B cell (primary cell): Measurements from ENCODE around the gene TMEM134. TPM values are rescaled to one million over a fixed set of nuclear protein-coding genes. Genes with fewer than 3 reads are reported as not detected.
A peak's percentile ranks its signal among the peaks of the same experiment; 100 is the strongest.

Experiments
- ATAC-seq: fragments of 200-7000 bp; cut with Tn5 transposase; one replicate; pipeline ENCODE4 v1.10.0; 2021; ENCODE audit warnings: low read depth, mild to moderate bottlenecking, moderate number of reproducible peaks, moderate library complexity
- CTCF ChIA-PET: fragments of 350-600 bp; sonication (Branson Sonifier 250); formaldehyde crosslinking; loops from one replicate; lab custom pipeline; 2021; ENCODE audit warnings: antibody characterized with exemption, inconsistent platforms; lab: Charles Lee
- POLR2A ChIA-PET: fragments of 350-600 bp; sonication (Branson Sonifier 250); formaldehyde crosslinking; loops from one replicate; lab custom pipeline; 2021; ENCODE audit warnings: antibody characterized with exemption; lab: Charles Lee
- DNase-seq: peaks from one replicate; pipeline ENCODE4 v3.0.0; 2013
- H2AFZ ChIP-seq: 2 replicates; pipeline ENCODE4 v1.6.1; 2012; ENCODE audit warnings: mild to moderate bottlenecking, low read depth, low read length; ENCODE audit not compliant: insufficient read depth, poor library complexity, severe bottlenecking
- H3K27ac ChIP-seq, 2 donors: 1 replicate in 1 of 2; 2 replicates in 1 of 2; pipeline ENCODE4 v1.5.1; 2012 to 2013; ENCODE audit warnings: low read length in 2 of 2, mild to moderate bottlenecking in 2 of 2, moderate library complexity in 1 of 2
- H3K27me3 ChIP-seq, 4 experiments: fragments of 200-600 bp in 1 of 4; sonication (generic) in 1 of 4; replicated peaks in 1 of 4; 1 replicate in 2 of 4; 2 replicates in 2 of 4; pipeline versions ENCODE4 v1.6.1 to v1.7.0; 2013 to 2016; ENCODE audit warnings: low read length in 3 of 4, mild to moderate bottlenecking in 2 of 4, mixed read lengths in 1 of 4, moderate library complexity in 1 of 4; ENCODE audit not compliant: insufficient read depth in 4 of 4, control insufficient read depth in 3 of 4; ENCODE audit errors: control extremely low read depth in 1 of 4
- H3K36me3 ChIP-seq, 2 experiments: replicated peaks in 1 of 2; 1 replicate in 1 of 2; 2 replicates in 1 of 2; pipeline versions ENCODE4 v1.6.1 to v1.7.1; 2013; ENCODE audit warnings: low read length in 1 of 2; ENCODE audit not compliant: insufficient read depth in 2 of 2, control insufficient read depth in 1 of 2; ENCODE audit errors: control extremely low read depth in 1 of 2, extremely low read depth in 1 of 2
- H3K4me1 ChIP-seq, 2 donors: fragments of 200-600 bp in 1 of 2; sonication (generic) in 1 of 2; 1 replicate in 1 of 2; 2 replicates in 1 of 2; pipeline versions ENCODE4 v1.5.1 to v1.6.1; 2013 to 2017; ENCODE audit warnings: low read length in 2 of 2; ENCODE audit not compliant: control insufficient read depth in 2 of 2, insufficient read depth in 2 of 2
- H3K4me2 ChIP-seq: replicated peaks from 2 replicates; pipeline ENCODE3; 2012; ENCODE audit warnings: mild to moderate bottlenecking, low read depth, low read length; ENCODE audit not compliant: poor library complexity, severe bottlenecking
- H3K4me3 ChIP-seq, 5 experiments: fragments of 200-600 bp in 1 of 5; sonication (generic) in 1 of 5; 1 replicate in 3 of 5; 2 replicates in 2 of 5; pipeline versions ENCODE4 v1.5.1 to v1.7.0; 2011 to 2016; ENCODE audit warnings: low read length in 4 of 5, mild to moderate bottlenecking in 4 of 5, low read depth in 2 of 5, control low read depth in 1 of 5, moderate library complexity in 1 of 5; ENCODE audit not compliant: insufficient read depth in 1 of 5; ENCODE audit errors: control extremely low read depth in 1 of 5, extremely low read depth in 1 of 5
- H3K79me2 ChIP-seq: fragments of 200-600 bp; sonication (generic); one replicate; pipeline ENCODE4 v1.6.0; 2016; ENCODE audit warnings: low read length; ENCODE audit not compliant: control insufficient read depth, insufficient read depth
- H3K9ac ChIP-seq: fragments of 200-600 bp; sonication (generic); 2 replicates; pipeline ENCODE4 v1.6.1; 2017; ENCODE audit warnings: mild to moderate bottlenecking, low read length, moderate library complexity
- H3K9me3 ChIP-seq, 3 donors: one replicate each; pipeline versions ENCODE4 v1.6.1 to v1.7.1; 2013; ENCODE audit warnings: low read length in 2 of 3; ENCODE audit not compliant: control insufficient read depth in 2 of 3, insufficient read depth in 1 of 3; ENCODE audit errors: control extremely low read depth in 1 of 3
- H4K20me1 ChIP-seq: 2 replicates; pipeline ENCODE4 v1.6.0; 2012; ENCODE audit warnings: mild to moderate bottlenecking, low read length; ENCODE audit not compliant: insufficient read depth, control insufficient read depth, poor library complexity, severe bottlenecking
- H3K27ac Mint-ChIP-seq: one replicate; pipeline ENCODE4 v1.8.0; 2021; ENCODE audit warnings: mixed read lengths
- H3K27me3 Mint-ChIP-seq: one replicate; pipeline ENCODE4 v1.8.0; 2021; ENCODE audit warnings: mixed read lengths
- H3K4me1 Mint-ChIP-seq: one replicate; pipeline ENCODE4 v1.8.0; 2021; ENCODE audit warnings: mixed read lengths
- H3K4me3 Mint-ChIP-seq: one replicate; pipeline ENCODE4 v1.8.0; 2021; ENCODE audit warnings: mixed read lengths
- H3K9me3 Mint-ChIP-seq: one replicate; pipeline ENCODE4 v1.8.0; 2022; ENCODE audit warnings: mixed read lengths; ENCODE audit not compliant: insufficient read depth
- EZH2 ChIP-seq: IDR thresholded peaks from 2 replicates; pipeline ENCODE4 v1.6.1; 2012; ENCODE audit warnings: borderline replicate concordance, low read depth, mild to moderate bottlenecking, moderate library complexity, low read length; ENCODE audit not compliant: insufficient read depth, poor library complexity, severe bottlenecking
- WGBS: methylation state at CpG from one replicate; pipeline ENCODE4 v1.1.5; 2013; ENCODE audit warnings: missing lambda C conversion rate; ENCODE audit not compliant: insufficient coverage; 5-methylcytosine and 5-hydroxymethylcytosine counted together
- intact Hi-C: fragments of 100-400 bp; cut with micrococcal nuclease; formaldehyde crosslinking; loops from one replicate; pipeline ENCODE4 v1.10.0; 2022
- polyA plus RNA-seq: library from polyadenylated mRNA; depleted of rRNA; stranded (reverse); fragments of >200 nt; gene quantifications from 2 replicates; pipeline ENCODE4 v1.2.3, GENCODE V29; 2012
- total RNA-seq, 2 donors: library from RNA; stranded (reverse); fragments of 120-200 nt in 1 of 2; gene quantifications; 1 replicate in 1 of 2; 2 replicates in 1 of 2; pipeline versions ENCODE4 v1.2.3 to v1.2.4, GENCODE V29; 2013 to 2022
- TF ChIP-seq, protein P1 (sequence below): fragments of 200-600 bp; IDR thresholded peaks from one replicate; pipeline ENCODE4 v1.8.0; 2022; ENCODE audit warnings: antibody characterized with exemption, mild to moderate bottlenecking

Gene TMEM134
- total and polyA plus RNA-seq, 2 donors (not counting 1 experiment from before 2014, with no cell fraction given) = 167 to 197 TPM

DNA sequence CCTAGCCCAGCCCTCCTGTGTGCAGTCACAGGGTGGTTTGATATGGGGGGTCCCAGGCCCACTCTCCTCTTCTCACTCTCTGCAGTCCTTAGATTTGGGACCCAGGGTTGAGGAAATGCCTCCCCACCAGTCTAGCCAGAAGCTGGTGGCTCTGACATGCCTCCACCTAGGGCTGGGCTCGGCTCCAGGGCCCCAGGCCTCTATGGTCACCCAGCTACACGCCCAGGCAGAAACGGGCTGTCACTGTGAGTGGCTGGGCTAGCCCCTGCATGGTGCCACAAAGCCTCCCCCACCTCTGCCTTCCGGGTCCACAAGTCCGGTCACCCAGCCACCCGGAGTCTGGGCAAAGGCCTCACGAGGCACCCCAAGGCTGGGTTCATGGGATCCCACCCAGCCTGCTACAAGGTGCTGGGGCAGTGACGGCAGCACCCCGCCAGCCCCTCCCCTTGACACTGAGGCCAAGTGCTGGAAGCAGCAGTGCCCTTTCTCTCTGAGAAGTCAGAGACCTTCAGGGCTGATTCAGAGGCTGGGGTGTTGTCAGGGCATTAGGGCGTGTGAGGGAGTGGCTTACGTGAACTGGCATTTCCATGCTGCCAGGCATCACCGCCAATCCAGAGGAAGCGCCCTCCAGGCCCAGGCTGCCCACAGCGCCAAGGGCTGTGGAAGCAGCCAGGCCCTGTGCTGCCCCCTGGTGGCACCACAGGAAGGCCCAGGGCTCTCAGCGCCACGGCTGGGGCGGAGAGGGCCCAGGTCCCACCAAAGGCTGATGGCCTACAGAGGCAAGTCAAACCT lies 36.8 kb upstream of the TMEM134 start:
- POLR2A ChIA-PET = interaction anchor here (1.0 to 2.1 kb wide), 10 partner anchors 20 to 116 kb away, joined by 4 to 13 read pairs (median 6); partner anchors contain the start of genes AIP, PPP1CA, PTPRCAP and RAD9A
- 14% methylated on average over 16 of the region's 17 CpGs for WGBS
- H3K27ac Mint-ChIP-seq = peak overlapping the region; percentile 95
- DNase-seq (peak; percentile 93), ATAC-seq (peak; percentile 35)
- intact Hi-C loops = loop anchor here (1.0 to 5.0 kb wide), 8 partner anchors 24 to 264 kb away; partner anchors contain the start of genes ANKRD13D, GRK2, PPP1CA and PTPRCAP
- Histone ChIP-seq H3K4me1 (peaks cover 40 to 50% of the 10 kb centered on the region in 2 donors), H3K27ac (peak overlapping the region; percentile 68 to 98), H3K36me3 (peaks cover 0 to 33% of the 10 kb centered on the region in 2 experiments), H3K27me3 (peaks cover 0 to 6% (median 0%) of the 10 kb centered on the region in 4 experiments), H4K20me1 (peaks cover 61% of the 10 kb centered on the region), H3K9ac (peak overlapping the region; percentile 89), H2AFZ (peak overlapping the region; percentile 74), H3K9me3 (no peaks in the 10 kb centered on the region), H3K79me2 (peaks cover 47% of the 10 kb centered on the region), H3K4me3 (peak overlapping the region in 4 of 5 experiments; percentile 40 to 90 (median 87)), H3K4me2 (peak overlapping the region; percentile 97)
- H3K4me1 Mint-ChIP-seq = peaks cover 48% of the 10 kb centered on the region
- peaks cover 1% of the 10 kb centered on the region for H3K27me3 Mint-ChIP-seq
- TF ChIP-seq EZH2 = no peak
- TF ChIP-seq, protein P1, sequence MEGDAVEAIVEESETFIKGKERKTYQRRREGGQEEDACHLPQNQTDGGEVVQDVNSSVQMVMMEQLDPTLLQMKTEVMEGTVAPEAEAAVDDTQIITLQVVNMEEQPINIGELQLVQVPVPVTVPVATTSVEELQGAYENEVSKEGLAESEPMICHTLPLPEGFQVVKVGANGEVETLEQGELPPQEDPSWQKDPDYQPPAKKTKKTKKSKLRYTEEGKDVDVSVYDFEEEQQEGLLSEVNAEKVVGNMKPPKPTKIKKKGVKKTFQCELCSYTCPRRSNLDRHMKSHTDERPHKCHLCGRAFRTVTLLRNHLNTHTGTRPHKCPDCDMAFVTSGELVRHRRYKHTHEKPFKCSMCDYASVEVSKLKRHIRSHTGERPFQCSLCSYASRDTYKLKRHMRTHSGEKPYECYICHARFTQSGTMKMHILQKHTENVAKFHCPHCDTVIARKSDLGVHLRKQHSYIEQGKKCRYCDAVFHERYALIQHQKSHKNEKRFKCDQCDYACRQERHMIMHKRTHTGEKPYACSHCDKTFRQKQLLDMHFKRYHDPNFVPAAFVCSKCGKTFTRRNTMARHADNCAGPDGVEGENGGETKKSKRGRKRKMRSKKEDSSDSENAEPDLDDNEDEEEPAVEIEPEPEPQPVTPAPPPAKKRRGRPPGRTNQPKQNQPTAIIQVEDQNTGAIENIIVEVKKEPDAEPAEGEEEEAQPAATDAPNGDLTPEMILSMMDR = peak; percentile 93
- H3K9me3 Mint-ChIP-seq = no peaks in the 10 kb centered on the region
- CTCF ChIA-PET = interaction anchor here (0.6 to 2.8 kb wide), 17 partner anchors 17 to 234 kb away, joined by 3 to 20 read pairs (median 4); partner anchors contain the start of genes PPP1CA, PTPRCAP, RAD9A and TBC1D10C
- peak overlapping the region; percentile 92 for H3K4me3 Mint-ChIP-seq
